ENCODE measurements around the gene TTC23L.

TTC23L gene

DNA sequence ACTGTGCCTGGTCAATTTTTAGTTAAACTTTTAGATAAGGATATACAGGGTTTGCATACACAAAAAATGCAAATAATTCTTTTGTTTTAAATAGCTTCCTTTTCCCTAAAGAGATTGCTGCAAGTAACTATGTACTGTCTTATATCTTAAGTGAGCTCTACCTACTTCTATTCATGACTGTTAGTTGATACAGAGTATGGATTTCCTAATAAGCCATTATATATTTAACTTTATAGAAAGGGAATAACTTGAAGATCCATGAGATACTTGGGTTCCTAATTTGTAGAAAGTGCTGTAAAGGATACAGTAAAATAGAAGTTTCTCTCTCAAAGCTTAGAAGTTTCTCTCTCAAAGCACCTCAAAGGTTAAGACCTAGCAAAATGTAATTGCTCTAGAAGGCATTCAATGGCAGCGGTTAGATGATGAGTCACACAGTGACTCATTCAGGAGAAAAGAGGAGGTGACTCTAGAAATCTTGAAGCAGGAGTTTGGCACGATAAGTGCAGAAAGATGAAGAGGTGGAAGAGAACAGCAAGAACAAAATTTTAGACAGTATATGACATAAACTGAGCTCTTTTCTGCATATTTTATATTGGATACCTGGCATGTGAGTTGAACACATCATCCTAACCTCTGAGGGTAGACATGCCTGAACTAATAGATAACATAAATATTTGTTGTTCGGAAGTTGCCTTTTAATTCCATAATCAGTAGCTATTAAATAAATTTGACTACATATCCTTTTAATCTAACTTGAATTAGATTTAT, 84.9 kb downstream of the TTC23L start:
- no peak for DNase-seq

DNA sequence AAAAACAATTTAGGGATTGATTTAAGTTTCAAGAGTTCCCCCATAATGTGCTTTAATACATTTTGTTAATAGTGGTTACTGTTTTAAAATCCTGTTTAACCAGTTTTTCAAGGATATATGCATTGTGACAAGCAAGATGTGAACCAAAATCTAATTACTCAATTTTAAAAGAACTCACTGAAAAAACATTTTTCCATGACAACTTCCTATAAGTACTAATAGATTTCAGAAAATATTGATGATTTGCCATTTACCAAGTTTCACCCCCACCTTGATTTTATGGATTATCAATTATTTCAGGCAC, 85.5 kb downstream of the TTC23L start:
- DNase-seq: no peak

DNA sequence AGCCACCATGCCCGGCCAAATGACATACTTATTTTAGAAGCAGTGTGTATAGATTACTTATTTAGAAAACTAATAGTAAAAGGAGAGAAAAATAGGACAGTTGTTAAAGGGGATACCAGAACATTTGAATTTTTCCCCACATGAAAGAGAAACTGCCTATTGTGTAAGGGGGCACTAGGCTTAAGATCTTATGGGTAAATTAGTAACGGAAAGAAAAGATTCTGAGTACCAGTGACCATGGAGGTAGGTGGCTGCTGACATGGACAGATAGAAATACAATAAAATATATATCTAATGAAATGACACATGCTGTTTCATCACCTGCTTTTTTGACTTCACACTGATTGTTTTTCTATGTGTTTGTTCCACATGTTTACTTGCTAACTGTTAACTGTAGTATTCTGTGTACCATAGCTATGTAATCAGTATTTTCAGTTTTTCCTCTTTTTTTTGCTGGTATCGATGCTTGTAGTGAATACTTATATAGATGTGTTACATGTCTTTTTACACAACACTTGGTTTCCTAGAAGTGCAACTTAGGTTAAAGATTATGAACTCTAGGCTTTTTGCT, 87.4 kb downstream of the TTC23L start:
- DNase-seq: no peak

DNA sequence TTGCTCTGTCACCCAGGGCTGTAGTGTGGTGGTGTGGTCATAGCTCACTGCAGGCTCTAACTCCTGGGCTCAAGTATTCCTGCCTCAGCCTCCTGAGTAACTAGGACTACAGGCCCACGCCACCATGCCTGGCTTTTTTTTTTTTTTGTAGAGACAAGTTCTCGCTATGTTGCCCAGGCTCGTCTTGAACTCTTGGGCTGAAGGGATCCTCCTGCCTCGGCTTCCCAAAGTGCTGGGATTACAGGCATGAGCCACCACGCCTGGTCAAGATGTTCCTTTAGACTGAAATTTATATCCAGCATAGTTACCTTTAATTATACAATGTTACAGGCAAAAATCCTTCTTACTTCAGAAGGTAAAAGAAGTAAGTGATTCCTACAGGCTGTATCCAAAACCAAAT, 88.8 kb downstream of the TTC23L start:
- DNase-seq: no peak

DNA sequence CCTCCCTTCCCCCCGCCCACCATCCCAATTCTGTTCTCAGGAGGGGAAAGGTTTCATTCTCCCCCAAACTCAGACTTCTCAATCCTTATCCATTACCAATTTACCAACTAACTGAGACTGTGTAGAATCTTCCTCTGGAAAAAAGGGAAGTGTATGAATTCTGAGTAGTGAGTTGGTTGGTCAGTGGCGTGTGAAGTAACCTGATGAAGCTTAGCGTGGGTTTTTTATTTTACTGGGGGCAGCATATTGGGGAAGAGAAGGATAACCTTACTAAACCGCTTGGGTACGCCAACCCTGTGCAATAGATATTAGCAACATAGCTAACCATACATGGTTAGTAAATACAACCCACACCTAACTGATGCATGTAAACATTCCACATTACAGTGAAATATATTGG, 89.3 kb downstream of the TTC23L start:
- no peak for DNase-seq

DNA sequence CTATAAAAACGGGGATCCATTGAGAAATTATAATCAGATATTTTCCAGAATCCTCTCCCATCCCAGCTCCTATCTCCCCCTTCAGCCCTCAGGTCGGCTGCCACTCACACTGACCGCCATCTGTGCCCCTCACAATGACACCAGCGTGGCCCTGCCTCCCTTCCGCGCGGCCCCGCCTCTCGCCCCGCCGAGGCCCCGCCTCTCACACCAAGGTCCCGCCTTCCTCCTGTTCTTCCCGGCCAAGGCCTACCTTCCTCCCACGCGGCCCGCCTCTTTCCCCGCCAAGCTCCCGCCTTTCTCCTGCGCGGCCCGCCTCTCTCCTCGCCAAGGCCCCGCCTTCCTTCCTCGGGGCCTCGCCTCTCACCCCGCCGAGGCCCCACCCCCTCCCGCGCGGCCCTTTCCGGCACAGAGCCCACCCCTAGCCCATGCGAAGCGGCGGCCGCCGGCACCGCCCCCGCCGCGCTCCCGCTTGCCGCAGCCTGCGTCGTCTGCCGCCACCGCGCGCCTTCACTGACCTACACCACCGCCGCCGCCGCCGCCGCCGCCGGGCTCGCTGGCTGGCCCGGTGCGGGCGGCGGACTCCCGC, 90.3 kb downstream of the TTC23L start, which contains the start of gene DNAJC21:
TSS of gene DNAJC21 (plus strand) at position 426 of the 586 bp plus-strand sequence. CDS start 261 bp downstream, outside the sequence.
- peak; percentile 94 for DNase-seq

DNA sequence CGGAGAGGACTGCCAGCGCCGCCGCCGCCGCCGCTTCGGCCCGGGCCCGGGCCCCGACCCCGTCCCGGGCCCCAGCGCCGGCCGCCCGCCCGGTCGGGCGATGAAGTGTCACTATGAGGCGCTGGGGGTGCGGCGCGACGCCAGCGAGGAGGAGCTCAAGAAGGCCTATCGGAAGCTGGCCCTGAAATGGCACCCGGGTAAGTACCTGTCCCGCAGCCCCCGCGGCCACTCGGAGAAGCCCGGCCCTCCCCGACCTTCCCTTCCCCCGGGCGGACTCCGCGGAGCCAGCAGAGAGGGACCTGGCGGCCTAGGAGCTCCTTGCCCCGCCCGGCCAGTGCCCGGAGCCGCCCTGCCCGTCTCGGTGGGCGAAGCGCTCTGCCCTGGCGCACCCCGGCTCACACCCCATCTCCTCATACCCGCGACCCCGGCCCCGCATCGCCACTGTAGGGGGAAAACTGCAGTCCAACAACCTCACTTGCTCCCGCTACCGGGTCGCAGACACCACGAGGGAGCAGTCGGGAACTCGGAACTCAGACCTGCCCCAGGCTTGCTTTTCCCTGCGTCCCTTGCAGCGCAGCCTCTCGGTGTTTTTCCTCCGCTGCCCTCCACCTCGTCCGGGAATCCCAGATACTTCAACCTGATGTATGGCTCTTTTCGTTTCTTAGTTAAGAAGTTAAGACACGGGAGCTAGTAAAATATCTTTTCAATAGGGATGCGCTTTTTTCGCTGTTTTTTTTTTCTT, 90.9 kb downstream of the TTC23L start:
- DNase-seq: peak; percentile 78

DNA sequence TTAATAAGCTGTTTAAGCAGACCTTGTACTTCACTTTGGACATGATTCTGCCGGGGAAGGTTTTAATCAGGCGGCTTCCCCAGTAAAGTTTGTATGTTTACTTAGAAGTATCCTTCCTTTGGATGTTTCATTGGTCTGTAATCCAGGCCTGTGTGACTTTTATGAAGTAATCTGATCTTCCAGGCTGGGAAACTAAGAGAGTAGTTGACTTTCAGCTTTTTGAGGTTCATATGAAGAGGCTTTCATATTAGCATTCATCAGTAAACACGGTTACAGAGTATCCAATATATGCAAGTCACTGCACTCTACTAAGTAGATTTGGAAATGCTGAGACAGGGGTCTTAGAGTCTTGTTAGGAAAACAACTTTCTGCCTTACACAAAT, 91.5 kb downstream of the TTC23L start:
- DNase-seq: no peak

DNA sequence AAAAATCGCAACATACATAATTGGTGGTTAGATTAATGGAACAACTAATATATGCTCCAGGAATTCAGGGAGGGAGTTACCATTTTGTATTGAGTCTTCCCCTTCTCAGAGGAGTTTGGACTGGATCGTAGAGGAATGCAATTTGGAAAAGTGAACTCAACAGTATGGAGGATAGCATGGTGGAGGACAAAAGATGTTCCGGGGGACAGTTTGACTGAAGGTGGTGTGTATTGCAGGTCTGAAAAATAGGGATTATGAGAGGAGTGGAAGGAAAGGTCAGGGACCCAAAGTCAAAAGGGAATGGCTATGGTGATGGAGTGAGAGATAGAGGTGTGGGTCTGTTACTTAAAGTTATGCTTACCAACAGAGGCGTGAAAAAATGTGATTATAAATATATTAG, 91.9 kb downstream of the TTC23L start:
- DNase-seq: no peak

DNA sequence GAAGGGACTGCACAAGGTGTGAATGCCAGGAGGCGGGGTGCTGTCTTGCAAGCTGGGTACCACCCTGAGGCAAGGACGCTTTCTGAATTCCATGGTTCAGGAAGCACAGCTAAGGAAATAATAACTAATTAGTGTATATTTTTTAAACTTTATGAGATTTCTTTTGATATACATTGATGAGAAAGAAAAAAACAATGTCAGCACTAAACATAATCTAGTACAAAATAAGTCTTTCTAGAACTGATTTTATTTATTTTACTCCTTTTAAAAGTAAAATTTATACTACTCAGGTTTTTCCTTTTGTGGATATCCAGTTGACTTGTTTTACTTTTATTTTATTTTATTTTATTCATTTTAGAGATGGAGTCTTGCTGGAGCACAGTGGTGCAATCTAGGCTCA, 94.0 kb downstream of the TTC23L start:
- DNase-seq: no peak

DNA sequence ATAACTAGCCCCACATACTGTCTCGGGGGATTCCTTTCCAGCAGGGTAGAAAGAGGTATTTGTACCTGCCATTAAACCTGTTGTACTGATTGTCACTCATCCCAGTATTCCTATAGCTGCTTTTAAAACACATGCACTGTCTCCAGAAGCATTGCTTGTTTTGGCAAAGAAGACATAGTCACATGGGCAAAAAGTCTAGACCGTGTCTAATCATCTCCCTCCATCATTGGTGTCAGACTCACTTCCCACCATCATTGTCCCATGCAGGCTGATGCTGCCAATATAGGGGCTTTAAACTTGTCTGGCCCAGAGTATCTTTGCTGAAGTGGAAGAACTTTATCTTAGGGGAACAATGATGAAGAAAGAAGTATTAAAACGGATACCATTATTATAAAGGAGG, 103.0 kb downstream of the TTC23L start:
- DNase-seq: no peak

DNA sequence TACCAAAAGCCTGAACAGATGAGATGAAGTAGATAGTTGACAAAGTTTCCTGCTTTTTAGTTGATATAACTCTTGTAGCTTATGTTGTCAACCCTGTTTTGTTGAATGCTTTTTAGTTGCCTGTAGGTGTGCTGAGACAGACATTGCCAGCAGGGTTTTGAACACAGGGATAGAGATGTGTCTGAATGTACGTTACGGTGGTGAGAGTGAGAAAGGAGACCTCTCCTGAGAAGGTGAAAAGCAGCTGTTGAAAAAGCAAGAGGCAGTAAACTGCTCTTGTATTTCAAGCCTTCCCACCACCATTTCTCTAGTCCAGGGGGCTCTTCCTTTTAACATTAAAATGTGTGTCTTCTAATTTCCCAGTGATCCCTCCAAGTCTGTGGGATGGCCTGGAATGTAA, 105.1 kb downstream of the TTC23L start:
- DNase-seq: no peak

DNA sequence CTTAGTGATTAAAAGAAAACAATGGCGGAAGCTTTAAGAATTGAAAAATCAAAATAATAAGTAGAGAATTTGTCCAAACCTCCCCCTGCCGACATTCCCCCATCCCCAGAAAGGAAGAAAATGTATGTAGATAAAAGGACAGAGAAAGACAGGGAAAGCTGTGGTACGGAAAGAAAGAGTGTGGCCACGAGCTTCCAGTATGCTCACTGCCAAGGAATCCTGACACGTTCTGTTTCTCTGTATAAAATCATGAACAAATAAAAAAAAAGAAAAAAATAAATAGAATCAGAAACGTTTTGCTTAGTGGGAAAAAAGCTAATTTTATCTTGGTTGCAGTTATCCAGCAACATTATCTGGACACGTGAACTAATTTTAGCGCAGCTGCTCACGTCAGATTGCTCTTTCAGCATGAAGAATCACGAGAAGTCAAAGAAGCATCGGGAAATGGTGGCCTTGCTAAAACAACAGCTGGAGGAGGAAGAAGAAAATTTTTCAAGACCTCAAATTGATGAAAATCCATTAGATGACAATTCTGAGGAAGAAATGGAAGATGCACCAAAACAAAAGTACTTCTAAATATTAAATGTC, 105.6 kb downstream of the TTC23L start:
- DNase-seq: no peak
